GM13977 (cell line): ENCODE data around the gene IFIT2.

ENCODE experiments used
- DNase-seq: peaks from one replicate; pipeline ENCODE4 v3.0.0; 2012; ENCODE audit warnings: low spot score
- in situ Hi-C: fragments of 300-500 bp; cut with MboI; formaldehyde crosslinking; loops from one replicate; pipeline ENCODE4 v1.12.0; 2022; ENCODE audit warnings: low sequenced_read_pairs, low pct_unique_long_range_greater_than_20kb, mixed read lengths, inconsistent platforms; ENCODE audit not compliant: unreplicated experiment
- TF ChIP-seq, protein P1 (sequence below): IDR thresholded peaks from 2 replicates; pipeline ENCODE4 v1.5.1; 2012; ENCODE audit warnings: mild to moderate bottlenecking, control low read depth; ENCODE audit not compliant: insufficient read depth; ENCODE audit errors: extremely low read depth, missing control alignments

The IFIT2 gene

GRCh38 chr10:89305766-89306433, 4.1 kb downstream of the IFIT2 start:
- in situ Hi-C loops: no loop called here
- TF ChIP-seq, protein P1, sequence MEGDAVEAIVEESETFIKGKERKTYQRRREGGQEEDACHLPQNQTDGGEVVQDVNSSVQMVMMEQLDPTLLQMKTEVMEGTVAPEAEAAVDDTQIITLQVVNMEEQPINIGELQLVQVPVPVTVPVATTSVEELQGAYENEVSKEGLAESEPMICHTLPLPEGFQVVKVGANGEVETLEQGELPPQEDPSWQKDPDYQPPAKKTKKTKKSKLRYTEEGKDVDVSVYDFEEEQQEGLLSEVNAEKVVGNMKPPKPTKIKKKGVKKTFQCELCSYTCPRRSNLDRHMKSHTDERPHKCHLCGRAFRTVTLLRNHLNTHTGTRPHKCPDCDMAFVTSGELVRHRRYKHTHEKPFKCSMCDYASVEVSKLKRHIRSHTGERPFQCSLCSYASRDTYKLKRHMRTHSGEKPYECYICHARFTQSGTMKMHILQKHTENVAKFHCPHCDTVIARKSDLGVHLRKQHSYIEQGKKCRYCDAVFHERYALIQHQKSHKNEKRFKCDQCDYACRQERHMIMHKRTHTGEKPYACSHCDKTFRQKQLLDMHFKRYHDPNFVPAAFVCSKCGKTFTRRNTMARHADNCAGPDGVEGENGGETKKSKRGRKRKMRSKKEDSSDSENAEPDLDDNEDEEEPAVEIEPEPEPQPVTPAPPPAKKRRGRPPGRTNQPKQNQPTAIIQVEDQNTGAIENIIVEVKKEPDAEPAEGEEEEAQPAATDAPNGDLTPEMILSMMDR: no peak

DNA sequence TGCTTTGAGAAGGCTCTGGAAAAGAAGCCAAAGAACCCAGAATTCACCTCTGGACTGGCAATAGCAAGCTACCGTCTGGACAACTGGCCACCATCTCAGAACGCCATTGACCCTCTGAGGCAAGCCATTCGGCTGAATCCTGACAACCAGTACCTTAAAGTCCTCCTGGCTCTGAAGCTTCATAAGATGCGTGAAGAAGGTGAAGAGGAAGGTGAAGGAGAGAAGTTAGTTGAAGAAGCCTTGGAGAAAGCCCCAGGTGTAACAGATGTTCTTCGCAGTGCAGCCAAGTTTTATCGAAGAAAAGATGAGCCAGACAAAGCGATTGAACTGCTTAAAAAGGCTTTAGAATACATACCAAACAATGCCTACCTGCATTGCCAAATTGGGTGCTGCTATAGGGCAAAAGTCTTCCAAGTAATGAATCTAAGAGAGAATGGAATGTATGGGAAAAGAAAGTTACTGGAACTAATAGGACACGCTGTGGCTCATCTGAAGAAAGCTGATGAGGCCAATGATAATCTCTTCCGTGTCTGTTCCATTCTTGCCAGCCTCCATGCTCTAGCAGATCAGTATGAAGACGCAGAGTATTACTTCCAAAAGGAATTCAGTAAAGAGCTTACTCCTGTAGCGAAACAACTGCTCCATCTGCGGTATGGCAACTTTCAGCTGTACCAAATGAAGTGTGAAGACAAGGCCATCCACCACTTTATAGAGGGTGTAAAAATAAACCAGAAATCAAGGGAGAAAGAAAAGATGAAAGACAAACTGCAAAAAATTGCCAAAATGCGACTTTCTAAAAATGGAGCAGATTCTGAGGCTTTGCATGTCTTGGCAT, 4.8 kb downstream of the IFIT2 start:
- DNase-seq: no peak
- TF ChIP-seq, protein P1: no peak
- in situ Hi-C loops: no loop called here

More at GRCh38 chr10:89305766-89306433, 4.1 kb downstream of the IFIT2 start:
- no peak for DNase-seq

- in situ Hi-C loops: no loop called here
- TF ChIP-seq, protein P1: no peak
- DNase-seq: no peak
Measured at GRCh38 chr10:89307269-89307577, 5.4 kb downstream of the IFIT2 start.

- TF ChIP-seq, protein P1: no peak
- in situ Hi-C loops: no loop called here
- no peak for DNase-seq
Measured at GRCh38 chr10:89308266-89308665, 6.4 kb downstream of the IFIT2 start.

- in situ Hi-C loops: no loop called here
- DNase-seq: no peak
- TF ChIP-seq, protein P1: no peak
Measured at GRCh38 chr10:89308736-89309135, 6.9 kb downstream of the IFIT2 start.

DNA sequence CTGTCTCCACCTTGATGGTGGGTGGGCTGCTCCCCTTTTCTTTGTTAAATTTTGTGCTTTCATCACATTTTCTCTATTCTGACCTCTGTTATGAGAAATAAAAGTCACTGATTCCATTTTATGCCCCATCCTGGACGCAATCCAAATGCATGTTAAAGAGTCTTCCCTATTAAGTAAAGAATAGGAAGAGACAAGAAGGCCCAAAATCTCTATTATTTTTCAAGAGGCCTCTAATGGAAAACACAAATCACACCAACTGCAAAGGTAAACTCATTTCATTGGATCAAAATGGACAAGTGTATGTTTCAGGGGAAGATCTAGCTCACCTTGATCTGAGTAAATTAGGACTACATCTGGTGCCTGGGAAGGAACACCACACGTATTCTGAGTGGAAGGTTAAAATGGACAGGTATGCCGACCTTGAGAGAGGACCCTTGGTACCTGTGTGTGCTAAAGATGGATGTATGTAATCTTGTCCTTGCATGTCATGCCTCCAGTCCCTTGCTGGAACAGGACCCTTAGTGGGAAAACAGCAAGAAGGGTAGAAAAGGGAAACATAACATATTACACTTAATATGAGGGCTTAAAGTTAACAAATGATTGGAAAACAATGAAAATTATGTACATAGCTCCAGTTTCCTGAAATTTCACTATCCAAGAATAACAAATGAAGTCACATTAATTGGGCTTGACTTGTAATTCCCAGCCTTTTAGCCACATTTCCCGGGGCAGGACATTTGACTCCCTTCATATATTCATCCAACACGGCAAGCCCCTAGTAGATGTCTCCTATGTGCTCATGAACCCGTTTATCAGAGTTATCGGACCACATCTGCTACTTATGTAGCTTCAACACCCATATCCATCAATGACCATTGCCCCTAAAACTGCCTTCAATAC, 7.6 kb downstream of the IFIT2 start:
- TF ChIP-seq, protein P1: no peak
- no peak for DNase-seq
- in situ Hi-C loops: no loop called here
